SH-SY5Y (cell line): ENCODE data around the gene LDLRAD2.

ENCODE experiments used
- GATA2 ChIP-seq: IDR thresholded peaks from 2 replicates; pipeline ENCODE4 v1.6.1; 2011; ENCODE audit warnings: mild to moderate bottlenecking, low read depth, low read length
- GATA3 ChIP-seq: IDR thresholded peaks from 2 replicates; pipeline ENCODE4 v1.6.1; 2011; ENCODE audit warnings: low read depth, mild to moderate bottlenecking, low read length, moderate library complexity

GRCh38 chr1:21813542-21813941 is 1.5 kb downstream of the LDLRAD2 start:
- no peak for TF ChIP-seq GATA3
- no peak for TF ChIP-seq GATA2
